ENCODE measurements around the gene SHC1.

SHC1 gene

GRCh38 chr1:154973344-154974101 lies 3.0 kb upstream of the SHC1 start:
- DNase-seq: peak; percentile 92

DNA sequence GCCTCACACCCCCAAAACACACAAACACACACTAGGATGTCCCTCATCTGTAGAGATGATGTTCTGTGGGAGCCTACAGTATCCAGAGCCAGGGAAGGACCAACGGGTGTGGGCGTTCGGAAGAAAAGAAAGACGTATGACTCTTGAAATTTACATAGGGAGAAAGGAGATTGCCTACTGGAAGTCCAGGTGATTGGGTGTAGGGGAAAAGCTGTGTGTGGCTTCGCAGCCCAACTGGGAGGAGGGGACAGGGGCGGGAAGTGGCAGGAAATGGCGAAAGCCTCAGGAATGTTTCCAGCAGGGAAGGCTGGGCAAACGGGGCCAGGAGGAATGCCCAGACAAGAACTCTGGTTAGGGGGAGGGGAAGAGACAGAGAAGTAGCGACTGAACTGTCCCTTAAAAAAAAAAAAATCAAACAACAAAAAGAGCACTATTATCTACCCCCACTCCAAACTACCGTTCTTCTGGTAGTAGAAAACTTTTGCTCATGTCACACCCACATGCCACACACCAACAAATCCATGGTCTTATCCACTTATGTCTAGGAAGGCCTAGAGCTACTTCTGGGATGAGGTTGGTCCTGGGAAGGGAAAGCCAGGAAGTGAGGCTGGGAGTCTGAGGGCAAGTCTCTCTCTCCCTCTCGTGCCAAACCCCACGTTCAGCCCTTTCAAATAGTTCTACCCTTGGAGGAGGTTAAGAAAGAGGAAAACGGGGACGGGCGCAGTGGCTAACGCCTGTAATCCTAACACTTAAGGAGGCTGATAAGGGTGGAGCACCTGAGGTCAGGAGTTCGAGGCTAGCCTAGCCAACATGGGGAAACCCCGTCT lies 2.2 kb upstream of the SHC1 start:
- DNase-seq: peak; percentile 57

GRCh38 chr1:154972213-154972516 lies 1.6 kb upstream of the SHC1 start:
- DNase-seq: no peak

- DNase-seq: no peak
Measured at GRCh38 chr1:154971341-154971998, 923 bp upstream of the SHC1 start.

DNA sequence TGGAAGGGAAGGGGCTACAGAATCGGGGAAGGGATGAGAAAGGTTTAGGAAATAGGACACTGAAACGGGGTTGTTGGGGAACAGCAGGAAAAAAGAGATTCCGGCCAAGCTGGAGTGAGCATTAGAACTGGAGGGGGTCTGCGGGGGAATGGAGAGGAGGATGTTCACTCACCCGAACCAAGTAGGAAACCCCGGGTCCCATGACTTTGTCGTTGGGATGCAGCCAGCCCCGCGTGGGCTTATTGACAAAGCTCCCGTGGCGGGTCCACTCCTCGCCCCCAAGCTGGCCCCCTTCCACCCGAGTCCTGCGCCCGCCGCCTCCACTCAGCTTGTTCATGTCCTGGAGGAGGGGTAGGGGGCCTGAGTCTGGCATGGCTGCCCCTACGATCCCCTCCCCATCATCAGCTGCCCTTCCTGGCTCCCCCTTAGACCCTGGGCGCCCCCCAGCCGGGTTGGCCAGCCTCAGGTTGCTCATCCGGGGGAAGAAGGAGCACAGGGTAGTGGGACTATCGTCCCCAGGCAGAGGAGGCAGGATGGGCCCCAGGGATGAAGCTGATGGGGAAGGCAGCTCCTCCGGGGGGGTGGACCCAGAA lies 591 bp downstream of the SHC1 start:
- no peak for DNase-seq

DNA sequence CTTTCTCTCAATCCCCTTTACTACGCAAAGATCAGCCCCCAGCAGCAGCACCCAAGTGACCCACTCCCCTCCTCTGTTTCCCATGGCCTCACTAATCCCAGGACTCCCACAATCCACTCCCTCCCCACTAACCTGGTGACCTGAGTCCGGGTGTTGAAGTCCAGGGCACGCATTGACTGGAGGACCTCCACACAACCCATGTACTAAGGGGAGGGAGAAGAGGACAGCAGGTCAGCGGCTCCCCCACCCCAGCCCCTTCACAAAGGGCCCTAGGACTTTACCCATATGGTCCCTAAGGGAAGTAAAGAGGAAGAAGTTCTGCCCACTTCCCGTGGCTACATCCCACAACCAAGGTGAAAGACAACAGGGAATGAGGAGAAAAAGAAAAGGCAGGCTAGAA lies 1.3 kb downstream of the SHC1 start:
- DNase-seq: no peak

DNA sequence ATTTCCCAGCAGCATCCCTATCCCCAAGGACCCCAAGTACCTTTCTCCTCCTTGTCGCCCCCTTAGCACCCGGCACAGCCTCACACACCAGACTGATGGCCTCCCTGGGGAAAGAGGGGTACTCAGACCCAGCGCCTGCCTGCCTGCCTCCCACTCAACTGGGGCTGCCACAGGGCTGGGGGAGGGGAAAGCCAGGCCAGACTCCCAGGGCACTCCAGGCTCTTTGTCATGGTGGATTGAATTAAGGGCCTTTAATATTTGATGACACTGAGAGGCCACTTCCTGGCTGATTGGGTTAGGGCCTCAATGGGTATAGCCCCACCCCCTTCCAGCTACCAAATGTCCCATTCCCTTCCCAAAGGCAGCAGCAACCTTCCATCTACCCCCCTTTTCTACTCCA lies 1.8 kb downstream of the SHC1 start:
- DNase-seq: no peak

GRCh38 chr1:154967331-154967950 lies 3.1 kb downstream of the SHC1 start:
- DNase-seq: no peak

GRCh38 chr1:154966111-154966510 lies 4.4 kb downstream of the SHC1 start:
- no peak for DNase-seq

GRCh38 chr1:154964359-154964758 lies 6.2 kb downstream of the SHC1 start:
- no peak for DNase-seq

DNA sequence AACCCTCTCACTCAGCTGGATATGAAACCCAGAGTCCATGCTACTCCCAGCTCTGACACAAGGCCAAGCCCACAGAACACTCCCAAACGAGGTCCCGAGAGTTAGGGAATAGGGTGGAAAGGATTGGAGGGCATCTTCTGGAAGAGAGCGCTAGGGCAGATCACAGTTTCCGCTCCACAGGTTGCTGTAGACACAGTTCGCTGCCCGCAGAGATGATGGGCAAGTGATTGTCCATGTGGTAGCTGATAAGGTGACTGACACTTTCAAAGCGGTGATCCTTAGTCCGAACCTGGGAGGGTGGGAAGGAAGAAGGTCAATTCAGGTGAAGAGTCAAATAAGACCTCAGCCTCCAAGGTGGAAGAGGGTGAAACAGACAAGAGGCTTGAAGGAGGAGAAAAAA lies 6.9 kb downstream of the SHC1 start:
- DNase-seq: no peak

- no peak for DNase-seq
Measured at GRCh38 chr1:154962795-154963330, 7.7 kb downstream of the SHC1 start.

- no peak for DNase-seq
Measured at GRCh38 chr1:154962156-154962749, 8.3 kb downstream of the SHC1 start.

- DNase-seq: peak; percentile 64
Measured at GRCh38 chr1:154961207-154962155, 9.1 kb downstream of the SHC1 start, which contains the start of gene PYGO2. PYGO2 (minus strand) TSS chr1:154961782; CDS start chr1:154961576, 206 bp downstream.

DNA sequence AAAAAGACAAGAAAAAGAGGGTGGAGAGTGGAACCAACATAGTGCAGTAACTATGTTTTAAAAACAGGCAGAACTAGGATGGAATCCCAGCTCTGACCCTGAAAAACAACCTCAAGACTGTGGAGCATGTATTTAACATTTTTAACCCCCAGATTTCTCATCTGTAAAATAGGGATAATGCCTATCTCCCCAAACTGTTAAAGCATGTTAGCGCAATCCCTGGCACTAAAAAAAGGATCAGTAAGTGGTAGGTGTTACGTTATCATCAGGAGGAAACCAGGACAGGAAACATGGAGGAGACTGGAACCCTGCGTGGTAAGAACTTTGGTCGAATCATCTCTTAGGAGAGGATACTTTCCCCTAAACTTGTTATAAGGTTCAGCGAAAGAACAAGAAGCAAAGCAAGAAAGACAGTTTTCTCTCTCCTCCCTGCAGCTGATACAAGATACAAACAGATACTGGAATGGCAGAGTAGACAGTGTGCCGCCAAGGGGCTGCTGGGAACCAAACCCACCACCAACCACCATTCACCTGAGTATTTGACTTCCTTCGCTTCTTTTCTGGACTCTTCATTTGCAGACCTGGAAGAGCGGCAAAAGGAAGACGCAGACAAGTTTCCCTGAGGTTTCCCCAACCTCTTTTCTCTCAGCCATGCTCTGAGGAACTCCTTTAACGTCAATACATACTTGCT lies 10.0 kb downstream of the SHC1 start:
- DNase-seq: no peak

- no peak for DNase-seq
Measured at GRCh38 chr1:154959426-154959780, 11.1 kb downstream of the SHC1 start.

GRCh38 chr1:154958681-154959425 lies 11.7 kb downstream of the SHC1 start:
- no peak for DNase-seq

DNA sequence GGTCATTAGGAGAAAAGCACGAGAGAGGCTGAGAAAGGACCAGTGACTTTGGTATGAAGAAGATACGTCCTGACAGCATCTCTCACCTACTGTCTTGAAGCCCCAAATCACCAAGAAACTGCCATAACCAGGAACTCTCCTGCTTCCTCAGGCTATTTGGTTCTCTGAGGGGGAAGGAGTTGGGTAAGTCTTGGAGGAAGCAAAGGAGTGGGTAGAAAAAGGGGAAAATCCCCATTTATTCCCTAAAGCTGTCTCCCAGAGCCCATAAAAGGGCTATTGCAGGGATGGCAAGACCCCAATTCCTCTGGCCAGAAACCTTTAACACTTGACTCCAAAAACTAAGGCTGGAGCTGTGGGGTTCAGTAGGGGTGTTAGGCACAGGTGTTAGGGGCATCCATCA lies 12.5 kb downstream of the SHC1 start:
- no peak for DNase-seq

GRCh38 chr1:154957091-154957657 lies 13.4 kb downstream of the SHC1 start:
- no peak for DNase-seq

All from T1000 (cell line).